T-helper 2 cell treated with Interferon-gamma antibody and Interleukin-4, amounts not matched to agents 100 ng/mL and 5 ng/mL, for 36 hours (primary cell): ENCODE results near the gene KRT80. TPM values are rescaled to one million over a fixed set of nuclear protein-coding genes. Genes with fewer than 3 reads are reported as not detected.

Experiments
- intact Hi-C: fragments of 100-400 bp; cut with micrococcal nuclease; formaldehyde crosslinking; loops from one replicate; pipeline ENCODE4 v1.15.1; 2023
- total RNA-seq: library from RNA; stranded (reverse); gene quantifications from 2 replicates; pipeline ENCODE4 v1.2.3, GENCODE V29; 2022

Gene KRT80
- total RNA-seq, 1 donor from 2014 or later: not detected

DNA sequence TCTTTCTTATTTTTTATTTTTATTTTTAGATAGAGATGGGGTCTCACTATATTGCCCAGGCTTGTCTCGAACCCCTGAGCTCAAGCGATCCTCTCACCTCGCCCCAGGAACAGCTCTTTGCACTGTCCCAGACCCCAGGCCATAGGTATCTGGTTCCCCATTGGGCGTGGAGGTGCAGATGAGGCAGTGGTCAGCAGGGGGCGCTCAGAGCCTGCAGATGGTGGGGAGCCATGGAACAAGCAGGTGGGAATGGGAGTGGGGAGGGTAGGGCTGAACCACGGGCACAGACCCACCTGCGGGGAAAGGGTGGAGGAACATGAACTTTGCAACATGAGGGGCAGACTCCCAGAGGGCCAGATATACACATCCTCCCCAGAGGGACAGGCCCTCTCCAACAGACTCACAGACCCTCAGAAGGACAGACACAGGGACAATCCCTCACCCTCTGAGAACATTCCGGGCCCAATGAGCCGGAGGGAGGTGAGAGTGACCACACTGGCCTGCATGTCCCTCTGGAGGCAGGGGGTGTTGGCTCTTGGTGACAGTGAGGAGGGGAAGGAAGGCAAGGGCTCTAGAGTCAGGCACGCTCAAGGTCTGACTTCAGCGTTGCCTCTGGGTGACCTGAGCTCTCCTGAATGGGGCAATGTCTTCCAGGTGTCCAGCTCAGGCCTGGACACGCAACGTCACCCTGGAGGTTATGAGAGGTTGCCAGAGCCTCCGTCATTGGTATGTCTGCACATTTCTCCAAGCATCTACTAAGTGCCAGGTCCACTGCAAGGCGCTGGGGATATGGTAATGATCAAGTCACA is 34.9 kb downstream of the KRT80 start:
- intact Hi-C loops: loop anchor here (1.0 to 10.0 kb wide), 5 partner anchors 170 to 824 kb away; no protein-coding TSS in a partner anchor

DNA sequence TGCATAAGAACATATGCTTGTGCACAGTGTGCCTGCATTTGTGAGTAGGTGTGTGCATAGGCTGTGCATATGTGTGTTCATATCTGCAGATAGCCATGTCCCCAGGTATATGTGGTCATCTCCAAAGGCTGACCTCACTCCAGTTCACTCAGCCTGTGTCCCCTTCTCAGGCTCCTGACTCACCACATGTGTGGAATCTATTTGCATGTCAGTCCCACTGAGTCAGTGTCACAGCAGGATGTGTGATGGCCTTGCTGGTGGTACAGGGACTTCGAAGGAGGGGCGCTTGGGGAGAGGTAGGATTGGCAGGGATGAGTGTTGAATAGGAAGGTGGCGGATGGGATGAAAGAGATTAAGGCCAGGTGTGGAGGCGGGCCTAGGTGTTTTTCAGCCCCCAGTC is 35.5 kb downstream of the KRT80 start:
- intact Hi-C loops: loop anchor here (1.0 to 10.0 kb wide), 5 partner anchors 171 to 824 kb away; no protein-coding TSS in a partner anchor

GRCh38 chr12:52155048-52155868 is 36.6 kb downstream of the KRT80 start:
- intact Hi-C loops: loop anchor here (10.0 kb wide), 2 partner anchors 350 to 430 kb away; no protein-coding TSS in a partner anchor

DNA sequence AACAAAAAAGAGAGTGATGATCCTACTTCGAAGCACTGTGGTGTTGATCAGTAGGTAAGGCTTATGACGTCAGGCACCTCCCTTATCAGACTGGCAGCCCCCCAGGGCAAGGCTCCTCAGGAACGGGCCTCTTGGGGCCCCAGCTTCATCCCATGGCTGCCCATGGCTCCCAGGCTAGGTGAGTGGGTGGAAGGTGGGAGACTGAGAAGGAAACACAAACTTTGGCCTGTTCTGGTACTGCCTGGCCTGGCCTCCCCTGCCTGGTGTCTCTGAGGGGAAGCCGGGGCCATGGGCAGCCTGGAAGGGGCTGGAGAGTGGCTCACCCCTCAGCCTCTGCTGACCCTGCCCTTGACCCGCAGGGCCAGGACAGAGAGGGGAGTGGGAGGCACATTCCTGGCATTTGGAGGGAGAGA is 38.9 kb downstream of the KRT80 start:
- intact Hi-C loops: loop anchor here (1.0 to 10.0 kb wide), 3 partner anchors 174 to 432 kb away; no protein-coding TSS in a partner anchor

GRCh38 chr12:52151837-52152783 is 39.7 kb downstream of the KRT80 start:
- intact Hi-C loops: loop anchor here (1.0 to 10.0 kb wide), 3 partner anchors 175 to 433 kb away; no protein-coding TSS in a partner anchor

DNA sequence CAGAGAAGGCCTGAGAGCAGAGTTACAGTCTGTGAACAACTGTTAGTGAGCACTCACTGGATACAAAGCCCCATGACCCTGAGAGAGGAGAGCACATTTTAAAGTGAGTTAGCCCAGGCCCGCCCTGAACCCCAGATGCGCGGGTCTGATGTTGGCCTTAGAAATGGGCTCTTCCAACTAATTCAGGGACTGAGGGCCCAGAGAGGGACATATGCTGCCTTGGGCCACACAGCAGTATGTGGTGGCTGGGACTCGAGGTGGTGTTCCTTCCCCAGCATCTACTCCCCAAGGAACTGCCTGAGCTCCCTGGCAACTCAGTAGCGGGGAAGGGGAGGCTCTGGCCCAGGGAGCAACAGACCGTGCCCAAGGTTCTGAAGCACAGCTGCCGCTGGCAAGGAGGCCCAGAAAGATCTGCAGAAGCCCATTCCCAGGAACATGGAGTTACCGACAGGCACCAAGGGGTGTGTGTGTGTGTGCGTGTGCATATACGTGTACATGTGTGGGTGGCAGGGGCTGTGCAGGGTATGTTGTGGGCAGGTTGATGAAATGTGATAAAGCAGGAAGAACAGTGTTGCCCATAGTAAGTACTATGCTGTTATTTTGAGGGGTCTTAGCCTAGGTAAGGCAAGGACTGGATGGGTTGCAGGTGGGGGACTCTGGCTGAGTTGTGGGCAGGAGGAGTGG is 40.5 kb downstream of the KRT80 start:
- intact Hi-C loops: loop anchor here (10.0 kb wide), 2 partner anchors 354 to 434 kb away; no protein-coding TSS in a partner anchor

DNA sequence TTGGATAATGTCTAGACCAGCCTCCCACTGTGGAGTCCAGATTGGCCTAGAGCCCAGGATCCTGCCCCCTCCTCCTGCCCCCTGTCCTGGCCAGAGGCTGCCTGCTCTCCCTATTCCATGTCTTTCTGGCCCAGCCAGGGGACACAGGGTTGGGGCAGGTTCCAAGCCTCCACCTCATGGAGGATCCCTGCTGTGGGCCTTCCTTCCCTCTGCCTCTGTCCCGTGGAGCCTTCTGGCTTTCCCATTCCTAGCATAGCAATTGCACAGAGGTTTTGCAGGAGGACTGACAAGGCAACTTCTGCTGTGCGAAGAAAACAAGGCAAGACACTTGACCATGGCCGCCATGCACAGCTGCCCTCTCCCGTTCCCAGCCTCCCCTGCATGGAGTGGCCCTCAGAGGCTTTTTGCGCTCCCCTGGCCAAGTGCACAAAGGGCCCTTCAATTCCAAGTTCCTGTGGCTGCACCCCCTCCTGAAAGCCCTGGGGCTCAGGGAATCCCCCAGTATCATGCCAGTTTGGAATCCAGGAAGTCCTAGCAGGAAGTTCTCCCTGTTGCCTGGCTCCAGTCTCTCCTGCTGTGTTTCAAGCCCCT is 42.1 kb downstream of the KRT80 start:
- intact Hi-C loops: loop anchor here (10.0 kb wide), 2 partner anchors 355 to 435 kb away; no protein-coding TSS in a partner anchor

DNA sequence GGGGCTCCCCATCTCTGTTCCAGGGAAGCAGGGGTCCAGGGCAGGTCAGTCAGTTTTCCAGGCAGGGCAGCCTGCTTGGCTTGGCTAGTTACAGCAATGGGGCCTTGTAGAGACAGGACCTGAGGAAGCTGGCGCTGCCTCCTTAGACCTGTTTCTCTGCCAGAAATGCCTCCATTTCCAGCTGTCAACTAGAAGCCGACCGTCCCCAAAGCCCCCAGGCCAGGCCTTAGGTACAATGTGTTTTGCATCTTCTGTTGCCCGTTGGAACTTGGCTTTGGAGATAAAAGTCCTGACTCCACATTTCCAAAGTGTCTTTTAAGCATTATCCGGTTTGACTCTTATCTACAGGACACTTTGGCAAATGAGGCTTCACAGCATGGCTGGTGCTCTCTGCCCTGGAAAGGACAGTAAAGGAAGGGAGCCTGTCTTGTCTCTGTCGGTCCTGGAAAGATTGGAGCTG is 42.6 kb downstream of the KRT80 start:
- intact Hi-C loops: no loop called here

DNA sequence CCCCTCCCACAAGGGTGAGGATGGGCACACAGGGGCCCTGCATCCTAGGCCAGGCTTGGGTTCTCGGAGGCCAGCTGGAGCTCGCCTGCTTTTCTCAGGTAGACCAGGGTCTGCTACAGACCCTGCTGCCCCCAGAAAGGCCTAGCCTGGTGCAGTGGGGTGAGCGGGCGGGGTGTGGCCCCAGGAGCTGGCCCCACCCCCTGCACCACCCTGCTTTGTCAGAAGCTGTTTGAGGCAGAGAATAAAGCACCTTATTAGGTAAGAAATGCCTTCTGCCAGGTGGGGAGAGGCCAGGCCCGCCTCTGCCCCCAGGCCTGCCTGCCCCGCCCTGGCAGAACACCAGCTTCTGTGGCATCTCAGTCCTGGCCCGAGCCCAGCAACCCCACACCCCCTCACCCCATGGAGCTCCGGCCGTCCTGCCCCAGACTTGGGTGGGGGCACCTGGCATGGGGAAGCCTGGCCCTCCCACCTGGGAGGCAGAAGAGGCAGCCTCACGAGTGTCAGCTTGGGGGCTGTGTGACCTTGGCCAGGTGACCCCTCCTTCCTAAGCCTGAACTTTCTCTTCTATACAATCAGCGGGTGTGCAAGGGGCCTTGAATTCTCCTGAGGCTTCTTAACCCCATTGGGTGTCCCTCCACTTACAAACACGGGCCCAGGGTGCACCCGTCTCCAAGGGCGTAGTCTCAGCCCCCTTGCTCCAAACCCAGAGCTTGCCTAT is 43.2 kb downstream of the KRT80 start:
- intact Hi-C loops: no loop called here

GRCh38 chr12:52147964-52148463 is 43.8 kb downstream of the KRT80 start:
- intact Hi-C loops: no loop called here

DNA sequence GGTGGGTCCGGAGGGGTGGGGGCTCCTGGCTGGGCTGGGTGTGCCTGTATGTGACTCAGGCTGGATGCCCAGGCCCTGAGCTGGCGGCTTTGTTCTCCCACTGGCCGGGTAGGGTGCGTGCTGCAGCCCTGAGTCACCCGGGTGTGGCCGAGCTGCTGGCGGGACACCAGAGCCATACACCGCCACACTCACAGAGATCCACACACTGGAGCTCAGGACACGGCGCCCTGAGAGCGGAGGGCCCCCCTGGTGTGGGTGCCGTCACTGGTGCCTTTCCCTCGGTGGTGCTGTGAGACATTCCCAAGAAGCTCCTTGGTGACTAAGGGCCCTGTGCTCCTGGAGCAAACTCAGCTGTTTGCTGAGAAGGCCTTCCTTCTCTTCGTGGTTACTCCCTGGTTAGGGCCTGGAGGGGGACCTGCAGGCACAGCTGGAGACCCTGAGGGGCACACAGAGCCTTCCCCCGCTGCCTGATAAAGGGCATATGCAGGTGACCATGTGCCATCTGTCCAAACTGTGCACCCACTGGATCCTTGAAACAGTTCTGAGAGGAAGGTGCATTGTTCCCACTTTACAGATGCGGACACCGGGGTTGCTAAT is 44.3 kb downstream of the KRT80 start:
- intact Hi-C loops: no loop called here

- intact Hi-C loops: no loop called here
Observed at GRCh38 chr12:52146822-52147366, 44.9 kb downstream of the KRT80 start.

- intact Hi-C loops: no loop called here
Observed at GRCh38 chr12:52146089-52146821, 45.6 kb downstream of the KRT80 start.

DNA sequence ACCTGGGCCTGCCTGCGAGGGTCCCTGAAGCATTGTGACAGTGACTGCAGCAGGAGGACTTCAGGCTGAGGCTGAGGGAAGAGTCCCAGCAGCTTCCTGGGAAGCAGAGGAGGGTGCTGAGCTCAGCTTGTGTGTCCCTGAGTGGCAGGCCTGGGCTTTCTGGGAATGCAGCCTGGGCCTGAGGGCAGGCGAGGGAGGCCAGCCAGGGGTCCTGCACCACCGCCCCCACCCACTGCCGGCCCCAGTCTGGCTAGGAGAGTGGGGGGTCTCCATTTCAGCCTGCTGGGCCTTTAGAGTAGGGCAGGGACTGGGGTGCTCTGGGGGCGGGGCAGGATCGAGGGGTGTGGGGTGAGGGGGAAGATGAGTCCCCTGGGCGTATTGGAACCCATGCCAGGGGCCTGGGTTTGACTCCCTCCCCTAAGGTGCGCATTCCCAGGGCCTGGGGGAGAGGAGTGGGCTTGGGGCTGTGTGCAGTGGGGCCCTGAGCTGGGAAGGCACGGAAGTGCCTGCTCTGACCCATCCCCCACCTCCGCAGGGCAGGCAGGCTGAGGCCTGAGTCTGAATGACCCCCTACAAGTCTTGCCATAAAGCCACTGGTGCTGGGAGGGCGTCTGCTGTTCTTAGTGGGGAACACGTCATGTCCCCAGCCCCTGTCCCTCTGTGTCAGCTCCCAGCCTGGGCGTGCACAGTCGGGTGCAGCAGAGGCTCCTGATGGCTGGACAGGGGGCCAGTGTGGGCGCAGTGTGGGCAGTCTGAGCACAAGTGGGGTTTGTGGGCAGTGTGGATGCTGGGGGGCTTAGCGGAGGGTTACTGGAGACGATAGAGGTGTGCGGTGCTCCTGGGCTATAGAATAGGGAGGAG is 46.4 kb downstream of the KRT80 start:
- intact Hi-C loops: no loop called here

- intact Hi-C loops: no loop called here
Observed at GRCh38 chr12:52144512-52145227, 47.1 kb downstream of the KRT80 start.

DNA sequence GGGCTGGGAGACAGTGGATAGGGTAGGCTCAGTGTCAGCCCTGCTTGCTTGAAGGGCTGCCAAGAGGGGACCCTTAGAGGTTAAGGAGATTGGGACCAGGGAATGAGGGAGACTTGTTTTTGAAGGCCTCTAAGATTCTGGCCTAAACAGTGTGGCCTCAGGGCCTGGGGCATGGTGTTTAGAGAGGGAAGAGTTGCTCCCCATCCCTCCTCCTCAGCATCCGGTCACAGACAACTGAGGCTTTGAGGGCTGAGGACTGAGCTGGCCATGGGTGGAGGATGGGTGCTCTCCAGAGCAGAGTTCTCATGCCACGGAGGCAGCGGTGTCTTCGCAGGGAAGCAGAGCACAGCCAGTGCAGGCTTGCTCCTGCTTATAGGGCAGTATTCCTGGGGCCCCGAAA is 49.4 kb downstream of the KRT80 start:
- intact Hi-C loops: no loop called here
